Lower leg skin (tissue), 4 donors: ENCODE measurements around the gene CRISPLD2. TPM values are rescaled to one million over a fixed set of nuclear protein-coding genes. Genes with fewer than 3 reads are reported as not detected.

Source experiments
- DNase-seq, 2 donors: peaks; one replicate each; pipeline ENCODE4 v3.0.0-alpha.2; 2019; ENCODE audit warnings: low spot score in 2 of 2
- H3K4me3 ChIP-seq: fragments of 200-600 bp; sonication (generic); 2 replicates; pipeline ENCODE4 v1.5.1; 2017; ENCODE audit warnings: mild to moderate bottlenecking, low read depth; ENCODE audit not compliant: poor library complexity, severe bottlenecking
- POLR2A ChIP-seq, 2 donors: fragments of 450-650 bp; IDR thresholded peaks; one replicate each; pipeline ENCODE4 v1.6.1; 2016 to 2017; ENCODE audit warnings: antibody characterized with exemption in 2 of 2, mild to moderate bottlenecking in 1 of 2, moderate library complexity in 1 of 2
- WGBS, 2 donors: methylation state at CpG; one replicate each; pipeline ENCODE4 v1.1.5; 2018; 5-methylcytosine and 5-hydroxymethylcytosine counted together
- intact Hi-C: fragments of 100-400 bp; cut with DNase I; formaldehyde crosslinking; loops from one replicate; pipeline ENCODE4 v1.15.0; 2023; ENCODE audit warnings: low total_unique reads
- total RNA-seq, 4 donors: library from RNA; depleted of rRNA; stranded (reverse); fragments of >200 nt; gene quantifications; one replicate each; pipeline ENCODE4 v1.1.0, GENCODE V29; 2016
- TF ChIP-seq, protein P1 (sequence below), 3 donors: fragments of 450-650 bp; IDR thresholded peaks; one replicate each; pipeline ENCODE4 v1.5.1; 2016; ENCODE audit warnings: antibody characterized with exemption in 3 of 3, mild to moderate bottlenecking in 3 of 3, moderate library complexity in 2 of 3

The CRISPLD2 gene
- total RNA-seq, 4 donors from 2014 or later, result 48.0 to 105 (median 69.5) TPM

- DNase-seq, result no peak
- 87 to 94% methylated on average over 7 of the region's 7 CpGs for WGBS, 2 donors
- TF ChIP-seq, protein P1, sequence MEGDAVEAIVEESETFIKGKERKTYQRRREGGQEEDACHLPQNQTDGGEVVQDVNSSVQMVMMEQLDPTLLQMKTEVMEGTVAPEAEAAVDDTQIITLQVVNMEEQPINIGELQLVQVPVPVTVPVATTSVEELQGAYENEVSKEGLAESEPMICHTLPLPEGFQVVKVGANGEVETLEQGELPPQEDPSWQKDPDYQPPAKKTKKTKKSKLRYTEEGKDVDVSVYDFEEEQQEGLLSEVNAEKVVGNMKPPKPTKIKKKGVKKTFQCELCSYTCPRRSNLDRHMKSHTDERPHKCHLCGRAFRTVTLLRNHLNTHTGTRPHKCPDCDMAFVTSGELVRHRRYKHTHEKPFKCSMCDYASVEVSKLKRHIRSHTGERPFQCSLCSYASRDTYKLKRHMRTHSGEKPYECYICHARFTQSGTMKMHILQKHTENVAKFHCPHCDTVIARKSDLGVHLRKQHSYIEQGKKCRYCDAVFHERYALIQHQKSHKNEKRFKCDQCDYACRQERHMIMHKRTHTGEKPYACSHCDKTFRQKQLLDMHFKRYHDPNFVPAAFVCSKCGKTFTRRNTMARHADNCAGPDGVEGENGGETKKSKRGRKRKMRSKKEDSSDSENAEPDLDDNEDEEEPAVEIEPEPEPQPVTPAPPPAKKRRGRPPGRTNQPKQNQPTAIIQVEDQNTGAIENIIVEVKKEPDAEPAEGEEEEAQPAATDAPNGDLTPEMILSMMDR (IDR thresholded peaks at IDR 0.05), result no peak
- TF ChIP-seq POLR2A (IDR thresholded peaks at IDR 0.05), result no peak
- no peak overlapping the region for H3K4me3 ChIP-seq
- intact Hi-C loops, result no loop called here
These were observed 12.0 kb upstream of the CRISPLD2 start for GRCh38 chr16:84807776-84808175.

GRCh38 chr16:84808826-84809225 is 11.0 kb upstream of the CRISPLD2 start:
- intact Hi-C loops, result no loop called here
- TF ChIP-seq POLR2A (IDR thresholded peaks at IDR 0.05), result no peak
- TF ChIP-seq, protein P1 (IDR thresholded peaks at IDR 0.05), result no peak
- no peak overlapping the region for H3K4me3 ChIP-seq
- DNase-seq, result no peak
- WGBS, 2 donors, result 70 to 81% methylated on average over 8 of the region's 8 CpGs

GRCh38 chr16:84810518-84811273 is 9.1 kb upstream of the CRISPLD2 start:
- TF ChIP-seq POLR2A (IDR thresholded peaks at IDR 0.05), result no peak
- TF ChIP-seq, protein P1 (IDR thresholded peaks at IDR 0.05), result no peak
- intact Hi-C loops, result no loop called here
- no peak for DNase-seq
- WGBS, 2 donors, result 51 to 54% methylated on average over 16 to 17 of the region's 17 CpGs
- H3K4me3 ChIP-seq, result no peak overlapping the region

DNA sequence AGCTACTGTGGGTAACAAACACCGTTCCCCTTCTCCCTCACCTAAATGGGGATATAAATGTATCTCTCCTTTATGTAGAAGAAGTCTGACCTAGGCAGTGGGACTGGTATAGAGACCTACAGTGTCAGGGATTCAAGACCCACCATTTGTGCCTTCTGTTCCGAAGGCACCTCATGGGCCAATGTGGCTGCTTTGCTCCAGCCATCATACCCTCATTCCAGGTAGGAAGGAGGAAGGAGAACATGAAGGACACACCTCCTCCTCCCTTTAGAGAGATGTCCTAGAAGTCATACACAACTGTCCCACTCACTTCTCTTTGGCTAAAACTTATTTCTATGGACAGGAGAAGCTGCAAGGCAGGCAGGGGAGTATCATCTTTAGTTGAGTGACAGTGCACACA is 8.3 kb upstream of the CRISPLD2 start:
- WGBS, 2 donors, result 89 to 94% methylated on average over 2 of the region's 2 CpGs
- TF ChIP-seq POLR2A (IDR thresholded peaks at IDR 0.05), result no peak
- TF ChIP-seq, protein P1 (IDR thresholded peaks at IDR 0.05), result no peak
- DNase-seq, result no peak
- H3K4me3 ChIP-seq, result no peak overlapping the region
- intact Hi-C loops, result no loop called here

GRCh38 chr16:84813141-84813934 is 6.4 kb upstream of the CRISPLD2 start:
- intact Hi-C loops, result no loop called here
- TF ChIP-seq, protein P1 (IDR thresholded peaks at IDR 0.05), result no peak
- TF ChIP-seq POLR2A (IDR thresholded peaks at IDR 0.05), result no peak
- no peak for DNase-seq
- 77 to 82% methylated on average over 15 of the region's 15 CpGs for WGBS, 2 donors
- no peak overlapping the region for H3K4me3 ChIP-seq
